ENCODE measurements around the gene C1QTNF3.
"Not testable (repeated sequence)": the region's sequence is repeated elsewhere in the genome, so short reads cannot be mapped to it uniquely, and the experiment has no call there.

C1QTNF3 gene, protein sequence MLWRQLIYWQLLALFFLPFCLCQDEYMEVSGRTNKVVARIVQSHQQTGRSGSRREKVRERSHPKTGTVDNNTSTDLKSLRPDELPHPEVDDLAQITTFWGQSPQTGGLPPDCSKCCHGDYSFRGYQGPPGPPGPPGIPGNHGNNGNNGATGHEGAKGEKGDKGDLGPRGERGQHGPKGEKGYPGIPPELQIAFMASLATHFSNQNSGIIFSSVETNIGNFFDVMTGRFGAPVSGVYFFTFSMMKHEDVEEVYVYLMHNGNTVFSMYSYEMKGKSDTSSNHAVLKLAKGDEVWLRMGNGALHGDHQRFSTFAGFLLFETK

DNA sequence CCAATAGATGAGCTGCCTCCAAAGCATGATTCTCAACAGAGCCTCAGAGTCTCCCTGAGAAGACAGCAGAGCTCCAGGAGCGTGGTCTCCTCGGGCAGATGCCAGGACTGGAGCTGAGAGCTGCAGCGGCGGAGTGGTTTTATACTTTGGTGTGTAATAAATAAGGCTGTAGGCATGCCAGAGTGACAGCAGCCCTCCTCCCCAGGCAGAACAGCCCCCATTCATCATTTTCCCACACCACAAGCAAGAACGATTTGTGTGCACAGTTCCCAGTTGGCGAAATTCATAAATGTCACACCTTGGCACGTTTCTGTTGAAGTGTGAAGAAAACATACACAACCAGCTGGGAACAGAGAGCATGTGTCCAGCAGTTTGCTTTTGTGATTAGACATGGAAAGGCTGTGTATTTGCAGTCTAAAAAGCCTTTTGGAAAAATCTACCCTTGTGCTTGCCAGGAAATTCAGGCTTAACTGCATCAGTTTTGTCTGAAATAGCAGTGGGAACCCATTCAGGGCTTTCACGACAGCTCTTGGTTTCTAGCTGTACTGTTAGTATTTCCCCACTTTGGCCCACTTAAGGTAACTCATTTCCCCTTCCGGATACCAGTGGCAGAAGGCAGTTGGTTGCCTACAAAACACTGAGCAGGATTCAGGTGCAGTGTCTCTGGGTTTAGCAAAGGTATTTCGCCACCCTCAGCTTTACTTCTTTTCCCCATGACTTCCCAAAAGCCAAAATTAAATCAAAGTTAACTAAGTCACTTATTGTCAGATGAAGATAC lies at the start of gene C1QTNF3:
C1QTNF3 (minus strand) TSS at position 115 of the 778 bp plus-strand sequence; CDS start at position 27, 88 bp downstream.
- peak in 14 of 56 donors; percentile 5 to 41 (median 14) for DNase-seq

DNA sequence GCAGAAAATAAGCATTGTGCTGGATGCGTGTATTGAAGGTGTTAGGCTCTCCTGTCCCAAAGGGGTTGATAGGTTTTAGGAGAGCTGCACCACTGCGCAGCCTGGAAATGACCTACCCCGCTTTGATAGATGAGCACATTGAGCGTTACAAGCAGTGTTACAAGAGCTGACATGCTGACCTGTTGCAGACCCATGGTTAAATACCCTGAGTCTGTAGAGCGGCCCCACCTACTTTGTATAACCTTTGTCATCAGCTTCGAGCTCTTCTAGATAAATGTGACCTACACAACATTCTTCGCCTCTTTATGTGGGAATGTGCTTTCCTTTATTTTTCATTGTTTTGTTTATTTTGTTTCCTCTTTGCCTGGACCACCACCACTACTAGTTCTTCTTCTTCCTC lies 48.0 kb upstream of the C1QTNF3 start:
- not testable (repeated sequence) for DNase-seq

DNA sequence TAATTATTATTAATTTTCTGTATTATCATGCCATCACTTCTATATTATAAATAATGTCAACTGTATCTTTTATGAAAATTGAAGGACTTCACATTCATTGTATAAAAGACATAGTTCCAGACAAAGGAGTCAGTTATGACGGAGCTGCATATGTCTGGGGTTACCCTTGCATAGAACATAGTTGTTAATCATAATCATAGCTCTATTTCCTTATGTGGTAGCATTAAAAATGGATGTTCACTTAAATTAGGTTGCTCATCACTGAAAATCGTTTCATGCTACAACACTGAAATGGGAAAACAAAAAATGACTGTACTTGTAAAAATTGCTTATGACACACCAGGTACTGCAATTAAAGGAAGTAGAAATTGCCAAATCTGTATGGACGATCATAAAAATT lies 46.8 kb upstream of the C1QTNF3 start:
- not testable (repeated sequence) for DNase-seq

DNA sequence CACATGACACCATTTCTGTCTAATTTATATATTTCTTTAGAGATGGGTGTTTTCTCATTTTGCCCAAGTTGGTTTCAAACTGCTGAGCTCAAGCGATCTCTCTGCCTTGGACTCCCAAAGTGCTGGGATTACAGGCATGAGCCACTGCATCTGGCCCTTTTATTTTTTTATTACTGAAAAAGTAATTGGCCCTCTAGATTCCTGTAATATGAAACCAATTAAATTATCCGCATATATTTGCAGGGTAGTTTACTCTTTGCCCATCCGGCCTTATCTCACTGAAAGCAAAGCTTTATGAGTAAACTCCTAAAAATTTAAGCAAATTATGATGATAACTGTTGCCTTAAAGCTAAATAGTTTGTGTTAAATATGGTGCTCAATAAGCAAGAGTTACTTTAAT lies 44.7 kb upstream of the C1QTNF3 start:
- DNase-seq = not testable (repeated sequence)

DNA sequence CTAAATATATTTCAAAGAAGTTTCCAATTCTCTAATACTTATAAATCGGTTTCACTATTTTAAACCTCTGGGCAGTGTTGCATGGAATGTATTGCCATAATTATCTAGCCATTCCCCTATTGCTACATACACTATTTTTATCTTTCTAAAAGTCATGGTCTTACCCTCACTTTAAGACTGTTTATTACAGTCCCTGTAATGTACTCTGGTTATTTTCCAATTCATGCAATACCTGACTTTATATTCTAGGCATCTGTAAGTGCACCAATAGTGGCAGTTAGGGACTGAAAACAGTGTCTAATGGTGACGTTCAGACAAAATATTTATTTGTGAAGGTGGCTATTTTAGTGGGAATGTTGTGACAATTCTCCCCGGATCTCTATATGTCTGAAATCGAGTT lies 40.9 kb upstream of the C1QTNF3 start:
- DNase-seq = not testable (repeated sequence)

DNA sequence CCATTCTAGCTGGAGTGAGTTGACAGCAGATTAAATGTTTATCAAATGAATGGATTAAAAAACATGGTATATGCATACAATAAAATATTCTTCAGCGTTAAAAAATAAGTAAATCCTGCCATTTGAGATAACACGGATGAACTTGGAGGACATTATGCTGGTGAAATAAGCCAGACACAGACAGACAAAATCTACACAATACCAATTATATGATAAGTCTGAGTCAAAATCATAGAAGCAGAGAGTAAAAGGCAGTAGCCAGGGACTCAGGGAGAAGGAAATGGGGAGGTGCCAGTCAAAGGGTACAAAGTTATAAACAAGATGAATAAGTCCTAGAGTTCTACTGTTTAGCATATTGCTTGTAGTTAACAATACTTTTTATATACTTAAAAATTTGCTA lies 36.5 kb upstream of the C1QTNF3 start:
- DNase-seq = not testable (repeated sequence)

DNA sequence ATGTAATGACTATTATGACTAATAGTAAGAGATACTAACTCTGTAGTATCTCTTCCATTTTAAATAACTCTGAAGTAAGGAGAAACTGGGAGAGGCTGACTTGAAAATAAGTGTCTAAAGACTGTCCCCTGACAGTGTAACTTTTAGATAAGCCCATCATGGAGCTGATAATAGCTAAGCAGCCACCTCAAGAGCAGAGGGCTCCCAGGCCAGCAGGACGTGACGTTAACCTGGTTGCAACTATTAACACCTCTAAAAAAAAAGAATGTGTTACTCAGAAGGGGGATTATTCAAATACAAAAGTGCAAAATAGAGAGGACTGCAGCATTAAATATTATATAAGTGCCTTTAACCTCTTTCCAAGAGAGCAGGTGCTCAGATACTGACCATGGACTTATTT lies 34.6 kb upstream of the C1QTNF3 start:
- DNase-seq = not testable (repeated sequence)

DNA sequence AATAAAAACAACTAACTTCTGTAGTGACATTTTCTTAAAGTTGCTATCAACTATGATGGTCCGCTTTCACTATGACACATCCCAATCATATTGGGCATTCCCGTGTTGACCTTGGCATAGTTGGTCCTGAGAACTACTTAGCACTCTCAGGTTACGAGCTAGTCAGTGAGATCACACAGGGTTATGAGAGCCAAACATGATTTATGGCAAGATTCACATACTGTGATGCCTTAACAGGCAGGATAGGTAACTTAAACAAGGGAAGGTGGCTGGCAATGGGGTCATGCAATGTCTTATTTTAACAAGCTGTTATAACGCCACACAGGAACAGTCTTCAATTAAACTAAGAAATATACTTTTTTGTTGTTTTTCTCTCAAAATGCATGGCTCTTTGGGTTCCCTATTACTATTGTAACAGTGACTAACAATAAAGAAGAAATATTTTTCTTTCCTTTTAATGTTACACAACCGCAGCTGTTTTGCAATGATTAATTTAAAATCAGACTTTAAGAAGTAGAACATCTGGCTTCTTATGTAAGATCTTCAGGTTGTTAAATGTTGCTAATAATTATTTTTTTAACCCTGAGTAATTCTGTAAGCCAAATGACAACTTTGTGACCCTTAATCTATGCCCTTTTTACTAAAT lies 33.8 kb upstream of the C1QTNF3 start:
- DNase-seq = not testable (repeated sequence)

DNA sequence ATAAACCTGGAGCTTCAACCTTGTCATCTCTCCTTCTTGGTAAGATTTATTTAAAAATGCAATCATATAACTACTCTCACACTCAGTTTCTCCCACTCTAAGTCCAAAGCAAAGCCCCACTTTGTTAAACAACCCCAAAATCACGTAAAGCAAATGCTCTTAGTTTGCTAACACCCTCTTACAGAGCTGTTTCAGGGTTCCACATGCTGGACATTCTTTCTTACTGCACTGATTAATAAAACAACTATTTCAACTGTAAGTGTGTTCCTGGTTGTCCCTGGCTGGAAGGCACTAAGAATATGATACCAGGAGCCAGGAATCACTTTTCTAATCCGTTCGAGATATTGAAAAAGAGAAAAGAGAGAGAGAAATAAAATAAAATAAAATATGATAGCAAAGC lies 31.5 kb upstream of the C1QTNF3 start:
- DNase-seq = not testable (repeated sequence)

DNA sequence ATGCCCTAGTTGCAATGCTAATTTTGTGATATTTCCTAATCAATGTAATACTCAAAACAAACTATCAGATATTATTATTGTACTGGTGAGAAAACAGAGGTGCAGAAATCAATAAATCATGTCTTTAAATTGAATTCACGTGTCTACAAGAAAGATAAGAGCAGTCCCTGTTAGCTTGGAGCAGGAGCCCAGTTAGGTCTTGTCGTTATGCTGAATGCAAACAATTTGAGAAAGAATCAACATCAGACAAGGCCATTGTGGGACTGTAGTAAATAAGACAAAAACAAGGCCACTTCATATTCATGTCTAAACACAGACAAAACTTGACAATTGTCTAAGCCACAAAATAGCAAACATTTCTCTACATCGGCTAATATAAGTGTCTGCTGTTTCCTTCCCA lies 31.1 kb upstream of the C1QTNF3 start:
- DNase-seq = not testable (repeated sequence)

DNA sequence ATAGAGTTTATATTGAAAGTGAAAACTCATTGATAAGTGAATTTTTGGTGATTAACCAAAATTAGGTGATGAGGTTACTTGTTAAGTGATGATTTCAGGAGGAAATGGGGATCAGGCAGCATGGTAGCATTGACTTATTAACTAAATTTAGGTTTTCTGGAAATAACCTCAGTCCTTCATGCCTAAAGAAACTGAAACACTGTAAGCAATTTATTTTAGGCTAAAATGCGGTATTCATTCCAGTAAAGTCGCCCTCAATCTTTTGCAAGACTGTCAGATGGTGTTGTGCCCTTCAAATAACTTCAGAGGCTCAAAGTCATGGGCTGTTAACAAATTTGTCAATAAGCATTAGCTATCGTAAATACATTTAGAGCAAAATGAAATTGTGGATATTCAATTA lies 27.6 kb upstream of the C1QTNF3 start:
- not testable (repeated sequence) for DNase-seq

DNA sequence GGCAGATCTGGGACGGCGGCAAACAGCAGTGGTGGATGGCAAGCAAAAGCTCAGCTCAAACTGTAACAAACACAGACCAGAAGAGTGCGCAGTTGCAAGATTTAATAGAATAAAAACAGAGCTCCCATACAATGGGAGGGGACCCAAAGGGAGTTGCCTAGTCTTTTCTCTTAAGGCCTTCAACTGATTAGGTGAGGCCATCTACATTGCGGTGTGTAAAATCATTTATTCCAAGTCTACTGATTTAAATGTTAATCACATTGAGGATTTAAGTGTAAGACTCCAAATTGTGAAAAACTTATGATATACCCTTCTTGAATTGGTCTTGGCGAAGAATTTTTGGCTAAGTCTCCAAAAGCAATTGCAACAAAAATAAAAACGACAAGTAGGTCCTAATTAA lies 21.6 kb upstream of the C1QTNF3 start:
- DNase-seq = no peak

DNA sequence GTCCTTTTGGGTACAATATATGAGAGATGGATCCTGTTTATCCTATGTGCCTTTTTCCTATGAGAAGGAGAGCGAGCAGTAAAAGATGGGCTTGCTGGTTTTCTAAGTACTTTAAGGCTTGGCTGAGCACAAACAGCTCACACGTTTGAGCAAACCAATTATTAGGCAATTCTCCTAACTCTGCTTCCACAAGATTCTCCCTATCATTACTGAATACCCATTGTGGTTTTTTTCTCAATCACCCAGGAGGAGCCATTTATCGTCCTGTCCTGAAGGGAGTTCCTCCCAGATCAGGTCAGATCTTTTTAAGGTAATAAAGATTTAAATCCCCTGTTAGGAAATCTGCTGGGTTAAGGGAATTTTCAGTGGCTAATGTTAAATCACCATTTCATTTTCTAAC lies 19.4 kb upstream of the C1QTNF3 start:
- DNase-seq = no peak

DNA sequence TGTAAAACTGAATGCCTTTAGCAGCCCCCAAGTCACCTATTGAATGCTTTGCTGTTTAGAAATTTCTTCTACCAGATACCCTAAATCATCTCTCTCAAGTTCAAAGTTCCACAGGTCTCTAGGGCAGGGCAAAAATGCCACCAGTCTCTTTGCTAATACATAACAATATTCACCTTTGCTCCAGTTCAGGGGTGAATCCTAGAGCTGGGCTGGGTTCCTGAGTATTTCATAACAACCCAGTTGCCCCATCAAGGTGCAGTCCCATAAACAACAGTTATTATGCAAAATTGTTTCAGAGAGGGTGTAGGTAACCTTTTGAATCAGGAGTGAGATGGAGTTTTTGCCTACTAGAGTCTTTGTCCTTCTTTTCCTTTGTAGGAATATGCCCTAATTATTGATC lies 19.0 kb upstream of the C1QTNF3 start:
- no peak for DNase-seq

DNA sequence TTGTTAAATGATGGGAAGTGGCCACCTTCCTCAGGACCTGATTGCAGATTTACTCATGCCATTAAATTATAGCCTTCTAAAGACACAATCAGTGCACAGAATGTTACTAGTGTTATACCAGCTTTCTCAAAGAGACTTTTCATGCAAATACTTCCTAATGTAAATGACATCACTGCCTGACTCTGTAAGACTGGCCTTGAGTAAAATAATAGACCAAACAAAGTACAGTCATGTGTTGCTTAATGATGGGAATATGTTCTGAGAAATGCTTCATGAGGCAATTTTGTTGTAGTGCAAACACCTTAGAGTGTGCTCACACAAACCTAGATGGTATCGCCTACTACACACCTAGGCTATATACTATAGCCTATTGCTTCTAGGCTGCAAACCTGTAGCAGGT lies 17.0 kb upstream of the C1QTNF3 start:
- DNase-seq = no peak

DNA sequence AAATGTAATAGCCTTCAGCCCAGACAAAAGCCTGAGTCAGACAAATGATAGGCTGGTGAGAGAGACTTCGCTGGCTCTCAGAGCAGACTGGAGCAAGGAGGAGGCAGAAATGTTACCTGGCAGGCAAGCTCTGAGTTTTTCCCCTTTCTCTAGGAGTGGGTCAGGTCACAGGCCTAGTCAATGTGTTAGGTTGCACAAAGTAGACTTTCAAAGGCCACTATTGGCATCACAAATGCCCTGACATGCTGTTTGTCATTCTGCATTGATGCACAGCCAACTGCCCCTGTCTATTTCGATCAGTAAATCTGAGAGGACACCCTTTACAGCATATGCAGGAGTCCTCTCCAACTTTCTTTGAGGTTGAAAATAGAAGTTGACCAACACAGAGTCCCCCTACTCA lies 15.5 kb upstream of the C1QTNF3 start:
- no peak for DNase-seq

DNA sequence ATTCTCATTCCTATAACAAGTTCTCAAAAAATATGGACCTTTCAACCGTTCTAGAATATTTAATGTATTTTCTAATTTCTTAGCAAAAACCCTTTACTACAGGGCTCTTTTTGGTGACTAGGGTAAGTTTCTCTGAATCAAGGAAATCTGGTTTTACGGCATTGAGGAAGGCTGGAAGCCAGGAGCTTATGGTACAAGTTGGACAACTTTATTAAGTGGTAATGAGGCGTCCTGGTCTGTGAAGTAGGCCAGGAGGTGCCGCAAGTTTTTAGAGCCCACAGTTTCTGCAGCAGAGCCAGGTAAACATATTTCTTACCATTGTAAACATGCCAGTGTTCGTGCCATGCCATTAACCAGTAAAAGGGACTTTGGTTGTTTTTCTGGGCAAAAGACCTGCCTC lies 14.6 kb upstream of the C1QTNF3 start:
- DNase-seq = no peak

DNA sequence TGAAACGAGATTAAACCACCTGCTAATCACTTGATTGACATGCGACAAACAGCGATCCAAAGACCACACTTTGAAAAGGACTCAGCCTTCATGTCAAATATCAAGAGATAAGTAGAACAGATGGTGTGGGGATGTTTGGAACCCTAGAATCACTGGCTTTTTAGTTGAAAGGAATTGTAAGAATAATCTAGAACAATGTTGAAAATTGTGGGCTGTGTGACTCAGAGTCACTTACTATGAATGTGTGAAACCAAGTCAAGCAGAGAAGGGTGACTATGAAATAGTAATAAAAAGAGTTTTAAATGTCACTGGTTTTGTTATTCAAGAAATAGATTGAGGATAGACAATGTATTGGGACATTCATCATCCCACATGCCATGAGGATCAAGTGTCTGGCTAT lies 14.1 kb upstream of the C1QTNF3 start:
- DNase-seq = no peak

DNA sequence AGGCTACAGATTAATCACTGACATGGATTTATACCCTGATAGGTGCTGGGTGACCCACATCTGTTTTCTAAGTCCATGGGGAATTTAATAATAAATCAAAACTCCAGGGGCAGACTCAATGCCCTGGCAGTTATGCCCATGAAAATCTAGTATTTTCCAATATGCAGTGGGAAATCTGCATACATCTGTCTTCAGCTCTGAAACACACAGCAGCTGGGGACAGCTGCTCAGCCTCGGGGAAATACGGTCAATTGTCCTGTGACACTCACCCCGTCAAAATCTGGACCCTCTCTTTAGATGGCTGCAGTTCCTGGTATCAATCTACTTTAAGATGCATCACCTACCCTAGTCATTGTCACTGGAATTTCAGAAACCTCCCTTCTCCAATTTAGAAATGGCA lies 12.7 kb upstream of the C1QTNF3 start:
- no peak for DNase-seq

DNA sequence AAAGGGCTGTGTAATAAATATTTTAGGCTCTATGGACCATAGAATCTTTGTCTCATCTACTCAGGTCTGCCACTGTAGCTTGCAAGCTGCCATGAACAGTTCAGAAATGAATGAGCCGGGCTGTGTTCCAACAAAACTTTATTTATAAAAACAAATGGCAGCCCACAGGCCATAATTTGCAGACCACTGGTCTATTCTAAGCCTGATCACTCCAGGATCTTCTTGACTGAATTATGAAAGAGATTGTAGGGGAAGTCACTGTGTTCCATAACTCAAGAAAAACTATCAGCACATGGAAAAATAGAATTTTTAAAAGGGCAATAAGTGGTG lies 11.4 kb upstream of the C1QTNF3 start:
- no peak for DNase-seq

DNA sequence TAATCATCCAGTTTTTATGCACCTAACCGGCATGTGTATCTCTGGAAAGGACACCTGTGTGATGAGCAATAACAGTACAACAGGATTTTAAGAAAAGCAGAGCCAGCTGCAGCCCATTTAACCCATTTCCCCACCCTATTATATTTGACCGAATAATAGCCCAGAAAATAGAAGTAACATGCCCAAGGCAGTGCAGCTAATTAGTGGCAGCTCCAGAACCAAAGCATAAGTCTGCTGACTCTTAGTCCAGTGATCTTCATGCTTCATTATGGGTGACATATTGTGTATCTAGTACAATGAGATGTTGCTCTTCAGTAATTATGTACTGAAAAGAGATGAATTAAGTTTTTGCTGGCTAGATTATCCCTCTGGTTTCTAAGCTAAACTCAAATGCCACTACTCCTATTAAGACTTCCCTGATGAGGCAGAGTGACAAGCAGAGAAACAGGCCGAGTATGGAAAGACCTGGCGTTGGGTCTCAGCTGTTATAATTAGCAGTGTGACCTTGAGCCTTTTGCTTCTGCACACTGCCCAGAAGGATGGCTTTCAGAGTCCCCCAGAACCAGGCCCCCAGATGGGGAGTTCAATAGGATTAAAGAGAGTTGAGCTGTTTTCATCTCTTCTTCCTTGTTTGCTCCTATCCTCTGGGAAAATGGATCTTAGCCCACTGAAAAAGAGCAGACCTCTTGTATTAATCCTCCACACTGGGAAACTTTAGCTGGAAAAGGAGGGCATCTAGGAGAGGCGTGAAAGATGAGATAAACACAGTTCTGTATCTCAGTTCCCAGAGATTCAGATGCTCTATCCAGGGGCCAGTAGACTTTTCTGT lies 10.8 kb upstream of the C1QTNF3 start:
- no peak for DNase-seq

DNA sequence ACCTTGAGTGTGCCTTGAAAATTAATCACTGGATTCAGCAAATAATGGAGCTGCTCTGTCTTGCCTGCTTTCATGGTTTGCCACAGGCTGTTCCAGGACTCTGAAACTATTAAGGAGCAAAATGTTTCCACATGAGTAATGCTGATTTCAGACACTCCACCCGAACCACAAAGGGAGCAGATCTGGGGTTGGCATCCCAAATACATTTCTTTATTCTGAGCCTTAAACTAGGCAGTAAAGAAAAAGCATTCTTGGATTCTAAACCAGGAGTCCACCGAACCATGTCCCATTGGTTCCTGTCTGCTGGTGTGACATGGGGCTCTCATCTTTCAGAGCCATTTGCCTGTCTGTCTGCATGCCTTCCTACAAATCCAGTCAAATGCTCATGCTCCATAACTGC lies 10.1 kb upstream of the C1QTNF3 start:
- no peak for DNase-seq
